Measurements from ENCODE around the gene TNRC6A.
"Not testable (repeated sequence)": the region's sequence is repeated elsewhere in the genome, so short reads cannot be mapped to it uniquely, and the experiment has no call there.

TNRC6A gene

GRCh38 chr16:24741862-24742261 is 12.4 kb downstream of the TNRC6A start:
- in situ Hi-C loops (cut with MboI; ENCODE audit: low sequenced_read_pairs, unreplicated experiment): no loop called here
- no peak for TF ChIP-seq CTCF (IDR thresholded peaks at IDR 0.05; ENCODE audit: borderline replicate concordance, control extremely low read depth, extremely low read depth, insufficient read depth, missing control alignments)
- DNase-seq (ENCODE audit: low spot score): no peak

GRCh38 chr16:24742610-24743009 is 13.2 kb downstream of the TNRC6A start:
- DNase-seq (ENCODE audit: low spot score); in situ Hi-C loops (cut with MboI; ENCODE audit: low sequenced_read_pairs, unreplicated experiment): not testable (repeated sequence)

- in situ Hi-C loops (cut with MboI; ENCODE audit: low sequenced_read_pairs, unreplicated experiment): no loop called here
- TF ChIP-seq CTCF (IDR thresholded peaks at IDR 0.05; ENCODE audit: borderline replicate concordance, control extremely low read depth, extremely low read depth, insufficient read depth, missing control alignments): no peak
- no peak for DNase-seq (ENCODE audit: low spot score)
Observed at GRCh38 chr16:24745391-24745790, 15.9 kb downstream of the TNRC6A start.

- in situ Hi-C loops (cut with MboI; ENCODE audit: low sequenced_read_pairs, unreplicated experiment): no loop called here
- no peak for DNase-seq (ENCODE audit: low spot score)
- no peak for TF ChIP-seq CTCF (IDR thresholded peaks at IDR 0.05; ENCODE audit: borderline replicate concordance, control extremely low read depth, extremely low read depth, insufficient read depth, missing control alignments)
Observed at GRCh38 chr16:24745791-24746190, 16.3 kb downstream of the TNRC6A start.

- no peak for TF ChIP-seq CTCF (IDR thresholded peaks at IDR 0.05; ENCODE audit: borderline replicate concordance, control extremely low read depth, extremely low read depth, insufficient read depth, missing control alignments)
- in situ Hi-C loops (cut with MboI; ENCODE audit: low sequenced_read_pairs, unreplicated experiment): no loop called here
- no peak for DNase-seq (ENCODE audit: low spot score)
Observed at GRCh38 chr16:24747441-24747840, 18.0 kb downstream of the TNRC6A start.

- no peak for TF ChIP-seq CTCF (IDR thresholded peaks at IDR 0.05; ENCODE audit: borderline replicate concordance, control extremely low read depth, extremely low read depth, insufficient read depth, missing control alignments)
- in situ Hi-C loops (cut with MboI; ENCODE audit: low sequenced_read_pairs, unreplicated experiment): no loop called here
- DNase-seq (ENCODE audit: low spot score): no peak
Observed at GRCh38 chr16:24748242-24748641, 18.8 kb downstream of the TNRC6A start.

GRCh38 chr16:24749310-24749709 is 19.9 kb downstream of the TNRC6A start:
- no peak for TF ChIP-seq CTCF (IDR thresholded peaks at IDR 0.05; ENCODE audit: borderline replicate concordance, control extremely low read depth, extremely low read depth, insufficient read depth, missing control alignments)
- DNase-seq (ENCODE audit: low spot score): no peak
- in situ Hi-C loops (cut with MboI; ENCODE audit: low sequenced_read_pairs, unreplicated experiment): no loop called here

- DNase-seq (ENCODE audit: low spot score); in situ Hi-C loops (cut with MboI; ENCODE audit: low sequenced_read_pairs, unreplicated experiment): not testable (repeated sequence)
Observed at GRCh38 chr16:24749872-24750271, 20.4 kb downstream of the TNRC6A start.
